PFSK-1 (cell line): ENCODE data around the gene PLA2G5.

Experiments
- FOXP2 ChIP-seq: optimal IDR thresholded peaks from 2 replicates; pipeline ENCODE3; 2011; ENCODE audit warnings: borderline replicate concordance, control low read depth, inconsistent platforms; ENCODE audit not compliant: insufficient read depth; ENCODE audit errors: extremely low read length, extremely low read depth
- POLR2AphosphoS5 ChIP-seq: IDR thresholded peaks from 2 replicates; pipeline ENCODE4 v1.6.1; 2012; ENCODE audit warnings: low read depth, mild to moderate bottlenecking, control low read depth, low read length, moderate library complexity
- SIN3A ChIP-seq: IDR thresholded peaks from 2 replicates; pipeline ENCODE4 v1.6.1; 2012; ENCODE audit warnings: mild to moderate bottlenecking, low read length, moderate library complexity, borderline replicate concordance; ENCODE audit not compliant: insufficient read depth
- TAF1 ChIP-seq: IDR thresholded peaks from 2 replicates; pipeline ENCODE4 v1.6.1; 2012; ENCODE audit warnings: low read length, control low read depth, borderline replicate concordance; ENCODE audit not compliant: insufficient read depth
- TF ChIP-seq, protein P1 (sequence below), 2 experiments: IDR thresholded peaks; 2 replicates each; pipeline versions ENCODE4 v1.6.1 to v1.8.0; 2011 to 2012; ENCODE audit warnings: low read depth in 2 of 2, low read length in 2 of 2, control low read depth in 1 of 2, inconsistent platforms in 1 of 2, mild to moderate bottlenecking in 1 of 2, moderate library complexity in 1 of 2; ENCODE audit not compliant: insufficient read depth in 1 of 2

DNA sequence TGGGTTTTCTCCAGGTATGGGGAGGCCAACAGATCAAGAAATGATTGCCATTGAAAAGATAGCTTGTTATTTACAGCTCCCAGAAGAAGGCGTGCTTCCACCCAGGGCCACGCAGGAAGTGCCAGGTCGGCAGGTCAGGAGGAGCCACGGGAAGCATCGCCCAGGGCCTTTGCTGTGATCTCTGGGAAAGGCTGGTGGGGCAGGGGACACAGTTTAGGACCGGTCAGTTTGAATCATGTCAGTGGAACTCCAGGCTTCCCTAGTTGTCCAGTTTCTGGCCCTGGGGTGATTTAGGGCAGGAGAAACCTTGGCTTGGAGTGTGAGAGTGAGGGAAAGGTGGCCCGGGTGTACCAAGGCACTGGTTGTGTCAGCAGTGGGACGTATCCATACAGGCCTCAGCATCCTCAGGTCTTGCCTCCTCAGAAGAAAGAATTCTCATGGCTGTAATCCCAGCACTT, 11.4 kb downstream of the PLA2G5 start:
- TF ChIP-seq, protein P1, sequence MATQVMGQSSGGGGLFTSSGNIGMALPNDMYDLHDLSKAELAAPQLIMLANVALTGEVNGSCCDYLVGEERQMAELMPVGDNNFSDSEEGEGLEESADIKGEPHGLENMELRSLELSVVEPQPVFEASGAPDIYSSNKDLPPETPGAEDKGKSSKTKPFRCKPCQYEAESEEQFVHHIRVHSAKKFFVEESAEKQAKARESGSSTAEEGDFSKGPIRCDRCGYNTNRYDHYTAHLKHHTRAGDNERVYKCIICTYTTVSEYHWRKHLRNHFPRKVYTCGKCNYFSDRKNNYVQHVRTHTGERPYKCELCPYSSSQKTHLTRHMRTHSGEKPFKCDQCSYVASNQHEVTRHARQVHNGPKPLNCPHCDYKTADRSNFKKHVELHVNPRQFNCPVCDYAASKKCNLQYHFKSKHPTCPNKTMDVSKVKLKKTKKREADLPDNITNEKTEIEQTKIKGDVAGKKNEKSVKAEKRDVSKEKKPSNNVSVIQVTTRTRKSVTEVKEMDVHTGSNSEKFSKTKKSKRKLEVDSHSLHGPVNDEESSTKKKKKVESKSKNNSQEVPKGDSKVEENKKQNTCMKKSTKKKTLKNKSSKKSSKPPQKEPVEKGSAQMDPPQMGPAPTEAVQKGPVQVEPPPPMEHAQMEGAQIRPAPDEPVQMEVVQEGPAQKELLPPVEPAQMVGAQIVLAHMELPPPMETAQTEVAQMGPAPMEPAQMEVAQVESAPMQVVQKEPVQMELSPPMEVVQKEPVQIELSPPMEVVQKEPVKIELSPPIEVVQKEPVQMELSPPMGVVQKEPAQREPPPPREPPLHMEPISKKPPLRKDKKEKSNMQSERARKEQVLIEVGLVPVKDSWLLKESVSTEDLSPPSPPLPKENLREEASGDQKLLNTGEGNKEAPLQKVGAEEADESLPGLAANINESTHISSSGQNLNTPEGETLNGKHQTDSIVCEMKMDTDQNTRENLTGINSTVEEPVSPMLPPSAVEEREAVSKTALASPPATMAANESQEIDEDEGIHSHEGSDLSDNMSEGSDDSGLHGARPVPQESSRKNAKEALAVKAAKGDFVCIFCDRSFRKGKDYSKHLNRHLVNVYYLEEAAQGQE (IDR thresholded peaks at IDR 0.05; ENCODE audit: insufficient read depth in 1 of 2, low read depth in 2 of 2, low read length in 2 of 2), result no peak
- no peak for TF ChIP-seq POLR2AphosphoS5
- no peak for TF ChIP-seq SIN3A
- no peak for TF ChIP-seq TAF1
- TF ChIP-seq FOXP2, result no peak
